Prostate gland (tissue), 2 donors: ENCODE data around the gene CAPRIN2.

Experiments
- CTCF ChIP-seq, 4 experiments: fragments of 200-600 bp in 2 of 4; fragments of 450-650 bp in 2 of 4; sonication (generic) in 2 of 4; IDR thresholded peaks; 1 replicate in 3 of 4; 2 replicates in 1 of 4; pipeline ENCODE4 v1.5.1; 2016 to 2019; ENCODE audit warnings: antibody characterized with exemption in 4 of 4, mild to moderate bottlenecking in 2 of 4, moderate library complexity in 2 of 4
- POLR2AphosphoS5 ChIP-seq: sonication (generic); formaldehyde crosslinking; IDR thresholded peaks from one replicate; pipeline ENCODE4 v1.6.1; 2017; ENCODE audit warnings: antibody characterized with exemption

GRCh38 chr12:30779578-30779977 lies 24.8 kb upstream of the CAPRIN2 start:
- TF ChIP-seq POLR2AphosphoS5 (no peak), CTCF (IDR thresholded peaks at IDR 0.05) (no peak)
